ENCODE data around the gene LGR5.
"Not testable (repeated sequence)": the region's sequence is repeated elsewhere in the genome, so short reads cannot be mapped to it uniquely, and the experiment has no call there.

Gene LGR5

GRCh38 chr12:71546322-71546861 is 106.8 kb downstream of the LGR5 start:
- no peak for DNase-seq (ENCODE audit: low read depth, low spot score)

GRCh38 chr12:71548893-71549292 is 109.3 kb downstream of the LGR5 start:
- DNase-seq (ENCODE audit: low read depth, low spot score) = no peak

- no peak for DNase-seq (ENCODE audit: low read depth, low spot score)
Observed at GRCh38 chr12:71551529-71551928, 111.9 kb downstream of the LGR5 start.

DNA sequence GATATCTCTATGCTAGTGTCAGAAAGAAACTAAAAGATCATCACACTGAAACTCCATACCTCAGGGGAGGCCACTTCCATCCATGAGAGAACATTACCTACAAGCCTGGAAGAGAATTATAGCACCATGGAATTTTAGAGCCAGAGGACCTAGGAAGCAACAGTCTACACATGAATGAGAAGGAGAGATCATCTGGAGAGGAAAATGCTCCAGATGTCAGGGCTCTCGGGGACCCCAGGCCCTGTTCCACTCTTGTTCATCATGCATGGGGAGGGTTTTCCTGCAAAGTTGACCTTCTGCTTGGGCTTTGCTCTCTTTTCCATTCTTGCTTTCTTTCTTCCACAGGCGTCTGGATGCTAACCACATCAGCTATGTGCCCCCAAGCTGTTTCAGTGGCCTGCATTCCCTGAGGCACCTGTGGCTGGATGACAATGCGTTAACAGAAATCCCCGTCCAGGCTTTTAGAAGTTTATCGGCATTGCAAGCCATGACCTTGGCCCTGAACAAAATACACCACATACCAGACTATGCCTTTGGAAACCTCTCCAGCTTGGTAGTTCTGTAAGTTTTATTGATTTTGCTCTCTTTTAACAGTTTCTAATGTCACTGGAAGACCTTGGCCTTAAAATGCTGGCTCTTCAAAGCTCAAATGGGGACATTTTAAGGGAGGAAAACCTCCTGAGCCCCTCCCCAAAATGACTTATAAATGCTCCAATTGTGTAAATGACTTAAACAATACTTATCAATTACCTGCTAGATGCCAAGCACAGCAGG is 113.3 kb downstream of the LGR5 start:
- DNase-seq (ENCODE audit: low read depth, low spot score) = peak; percentile 45

GRCh38 chr12:71555191-71555590 is 115.6 kb downstream of the LGR5 start:
- no peak for DNase-seq (ENCODE audit: low read depth, low spot score)

DNA sequence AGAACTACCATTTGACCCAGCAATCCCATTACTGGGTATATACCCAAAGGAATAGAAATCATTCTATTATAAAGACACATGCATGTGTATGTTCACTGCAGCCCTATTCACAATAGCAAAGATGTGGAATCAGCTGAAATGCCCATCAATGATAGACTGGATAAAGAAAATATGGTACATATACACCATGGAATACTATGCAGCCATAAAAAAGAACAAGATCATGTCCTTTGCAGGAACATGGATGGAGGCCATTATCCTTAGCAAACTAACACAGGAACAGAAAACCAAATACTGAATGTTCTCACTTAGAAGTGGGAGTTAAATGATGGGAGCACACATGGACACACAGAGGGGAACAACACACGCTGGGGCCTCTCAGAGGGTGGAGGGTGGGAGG is 116.2 kb downstream of the LGR5 start:
- DNase-seq (ENCODE audit: low read depth, low spot score) = not testable (repeated sequence)

DNA sequence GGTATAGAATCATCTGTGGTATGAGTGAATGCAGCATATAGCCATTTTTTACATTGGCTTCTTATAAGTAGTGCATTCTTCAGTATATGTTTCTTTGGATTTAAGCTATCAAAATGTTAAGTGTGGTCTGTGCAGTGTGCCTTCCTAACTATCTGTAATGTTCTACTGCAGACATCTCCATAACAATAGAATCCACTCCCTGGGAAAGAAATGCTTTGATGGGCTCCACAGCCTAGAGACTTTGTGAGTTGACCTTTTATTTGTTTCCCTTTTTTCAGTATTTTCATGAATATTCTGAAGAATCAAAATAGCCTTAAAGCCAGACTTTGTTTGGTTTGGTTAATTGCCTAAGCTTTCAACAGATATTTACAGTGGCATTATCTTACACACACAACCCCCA is 116.8 kb downstream of the LGR5 start:
- DNase-seq (ENCODE audit: low read depth, low spot score) = no peak

- peak; percentile 84 for DNase-seq (ENCODE audit: low read depth, low spot score)
Observed at GRCh38 chr12:71556875-71557274, 117.3 kb downstream of the LGR5 start.

- DNase-seq (ENCODE audit: low read depth, low spot score) = no peak
Observed at GRCh38 chr12:71558445-71558844, 118.8 kb downstream of the LGR5 start.

DNA sequence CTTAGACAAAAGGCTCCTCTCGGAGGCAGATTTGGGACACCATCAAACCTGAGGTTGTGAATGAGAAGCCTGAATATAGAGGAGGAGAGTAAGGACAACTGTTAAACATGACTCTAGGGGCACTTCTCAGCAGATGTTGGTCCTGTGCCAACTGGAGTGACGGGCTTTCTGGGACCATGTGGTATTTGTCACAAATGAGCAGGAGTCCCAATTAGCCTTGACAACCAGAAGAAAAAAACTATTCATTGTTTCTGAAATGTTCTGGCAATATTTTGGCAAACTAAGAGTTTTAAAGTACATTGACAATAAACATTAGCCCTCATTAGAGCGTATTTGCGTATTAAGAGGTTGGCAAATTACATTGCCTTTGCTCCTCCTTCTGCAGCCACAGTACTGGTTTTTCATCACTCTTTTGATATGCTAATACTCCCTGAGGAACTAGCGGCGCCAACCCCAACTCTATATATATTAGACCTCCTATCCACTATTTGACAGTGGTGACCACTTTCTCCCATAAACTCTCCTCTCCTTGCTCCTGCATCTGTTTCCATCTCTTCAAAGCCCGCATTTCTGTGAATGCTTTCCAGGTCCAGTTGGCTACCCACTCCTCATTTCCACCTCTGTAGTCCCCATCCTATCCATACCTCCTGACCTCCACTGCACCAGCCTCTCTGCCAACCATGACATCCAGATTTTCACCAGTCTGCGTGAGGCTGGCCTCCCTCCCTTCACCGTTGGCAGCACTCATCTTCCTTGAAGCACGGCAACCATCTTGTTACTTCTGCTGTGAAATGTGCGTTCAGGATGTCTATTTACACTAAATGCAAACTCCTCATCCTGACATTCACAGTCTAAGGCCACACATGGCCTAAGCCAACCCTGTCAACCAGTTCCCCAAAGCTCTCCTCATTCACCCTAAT is 123.3 kb downstream of the LGR5 start:
- no peak for DNase-seq (ENCODE audit: low read depth, low spot score)

- no peak for DNase-seq (ENCODE audit: low read depth, low spot score)
Observed at GRCh38 chr12:71565535-71565934, 125.9 kb downstream of the LGR5 start.

- no peak for DNase-seq (ENCODE audit: low read depth, low spot score)
Observed at GRCh38 chr12:71566655-71567054, 127.1 kb downstream of the LGR5 start.

GRCh38 chr12:71567537-71567936 is 127.9 kb downstream of the LGR5 start:
- no peak for DNase-seq (ENCODE audit: low read depth, low spot score)

DNA sequence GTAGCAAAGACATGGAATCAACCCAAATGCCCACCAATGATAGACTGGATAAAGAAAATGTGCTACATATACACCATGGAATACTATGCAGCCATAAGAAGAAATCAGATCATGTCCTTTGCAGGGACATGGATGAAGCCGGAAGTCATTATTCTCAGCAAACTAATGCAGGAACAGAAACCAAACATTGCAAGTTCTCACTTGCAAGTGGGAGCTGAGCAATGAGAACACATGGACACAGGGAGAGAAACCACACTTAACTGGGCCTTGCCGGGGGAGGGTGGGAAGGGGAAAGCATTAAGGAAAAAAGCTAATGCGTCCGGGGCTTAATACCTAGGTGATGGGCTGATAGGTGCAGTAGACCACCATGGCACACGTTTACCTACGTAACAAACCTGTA is 130.3 kb downstream of the LGR5 start:
- not testable (repeated sequence) for DNase-seq (ENCODE audit: low read depth, low spot score)

DNA sequence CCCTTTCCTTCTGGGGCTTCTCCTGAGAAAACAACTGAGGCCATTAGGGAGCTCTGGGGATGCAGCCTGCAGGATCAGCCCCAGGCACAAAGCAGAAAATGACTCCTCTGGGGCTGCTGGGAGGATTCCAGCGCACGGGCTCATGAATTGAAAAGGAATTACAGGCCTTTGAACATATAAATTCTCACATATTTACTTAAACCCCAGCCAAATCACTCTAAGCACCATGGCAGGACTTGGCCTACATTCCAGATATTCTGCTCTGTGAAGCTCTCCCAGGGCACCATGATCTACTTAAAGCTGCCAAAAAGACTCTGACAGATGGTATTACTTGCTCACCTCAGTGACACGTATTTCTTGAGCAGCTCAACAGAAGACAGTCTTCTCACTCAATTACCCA is 136.9 kb downstream of the LGR5 start:
- DNase-seq (ENCODE audit: low read depth, low spot score) = no peak

DNA sequence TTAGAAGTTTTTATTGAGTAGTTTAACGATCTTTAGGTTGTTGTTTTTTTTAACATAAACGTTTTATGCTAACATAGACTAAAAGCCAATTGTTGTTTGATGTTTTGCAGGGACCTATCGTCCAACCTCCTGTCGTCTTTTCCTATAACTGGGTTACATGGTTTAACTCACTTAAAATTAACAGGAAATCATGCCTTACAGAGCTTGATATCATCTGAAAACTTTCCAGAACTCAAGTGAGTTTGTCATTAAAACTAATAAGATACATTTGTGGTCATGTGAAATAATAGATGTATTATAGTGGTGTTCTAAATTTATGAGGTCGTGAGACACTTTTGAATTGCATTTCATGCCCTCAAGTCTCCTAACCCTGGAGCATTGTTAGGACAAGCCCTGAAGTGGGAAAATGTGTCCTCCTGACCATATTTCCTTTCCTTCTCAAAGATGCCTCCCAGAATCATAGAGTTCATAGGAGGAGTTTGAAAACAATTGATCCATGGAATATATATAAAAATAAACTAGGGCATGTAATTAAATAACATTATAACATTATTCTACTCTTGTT is 139.2 kb downstream of the LGR5 start:
- no peak for DNase-seq (ENCODE audit: low read depth, low spot score)

DNA sequence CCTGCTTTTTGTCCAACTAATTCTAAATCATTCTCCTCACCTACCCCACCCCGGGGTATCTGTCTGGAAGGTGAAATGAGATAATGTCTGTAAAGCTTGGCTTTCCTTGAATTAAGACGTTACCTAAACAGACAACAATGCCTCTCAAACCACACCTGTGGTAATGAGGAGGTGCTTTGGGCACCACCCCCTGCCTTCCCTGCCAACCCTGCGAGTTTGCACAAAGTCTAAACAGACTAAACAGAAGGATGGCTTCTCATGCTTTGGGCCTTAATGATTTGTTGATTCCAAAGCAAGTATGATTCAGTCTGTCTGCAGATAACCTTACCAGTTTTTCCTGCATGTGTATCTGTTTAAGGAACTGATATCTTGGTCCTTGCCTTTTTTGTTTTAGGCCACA is 141.6 kb downstream of the LGR5 start:
- DNase-seq (ENCODE audit: low read depth, low spot score) = peak; percentile 11

- DNase-seq (ENCODE audit: low read depth, low spot score) = no peak
Observed at GRCh38 chr12:71582925-71583324, 143.3 kb downstream of the LGR5 start.

DNA sequence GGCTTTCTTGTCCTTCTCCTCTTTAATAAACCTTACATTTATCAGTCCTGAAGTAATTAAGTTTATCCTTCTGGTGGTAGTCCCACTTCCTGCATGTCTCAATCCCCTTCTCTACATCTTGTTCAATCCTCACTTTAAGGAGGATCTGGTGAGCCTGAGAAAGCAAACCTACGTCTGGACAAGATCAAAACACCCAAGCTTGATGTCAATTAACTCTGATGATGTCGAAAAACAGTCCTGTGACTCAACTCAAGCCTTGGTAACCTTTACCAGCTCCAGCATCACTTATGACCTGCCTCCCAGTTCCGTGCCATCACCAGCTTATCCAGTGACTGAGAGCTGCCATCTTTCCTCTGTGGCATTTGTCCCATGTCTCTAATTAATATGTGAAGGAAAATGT is 144.8 kb downstream of the LGR5 start:
- no peak for DNase-seq (ENCODE audit: low read depth, low spot score)

DNA sequence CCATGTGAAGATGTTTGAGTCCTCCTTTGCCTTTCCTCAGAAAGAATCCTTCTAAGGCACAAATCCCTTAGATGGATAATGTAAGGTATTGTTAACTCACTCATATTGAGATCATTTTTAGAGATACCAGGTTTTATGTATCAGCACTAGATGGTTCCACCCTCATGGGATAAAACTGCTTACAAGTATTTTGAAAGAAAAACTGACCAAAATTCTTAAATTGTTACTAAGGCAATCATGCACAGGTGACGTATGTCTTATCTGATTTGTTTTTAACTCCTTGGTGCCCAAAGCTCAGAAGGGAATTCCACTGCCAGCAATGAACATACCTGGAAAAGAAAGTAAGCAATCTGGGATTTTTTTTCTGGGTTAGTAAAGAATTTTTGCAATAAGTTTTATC is 145.6 kb downstream of the LGR5 start:
- DNase-seq (ENCODE audit: low read depth, low spot score) = no peak

- DNase-seq (ENCODE audit: low read depth, low spot score) = no peak
Observed at GRCh38 chr12:71587012-71587411, 147.4 kb downstream of the LGR5 start.

- no peak for DNase-seq (ENCODE audit: low read depth, low spot score)
Observed at GRCh38 chr12:71589478-71589881, 149.9 kb downstream of the LGR5 start.

Data from ELF-1 (cell line).